Osteoblast (primary cell): ENCODE data around the gene RNF115. TPM values are rescaled to one million over a fixed set of nuclear protein-coding genes. Genes with fewer than 3 reads are reported as not detected.

Experiments used
- DNase-seq: peaks from one replicate; pipeline ENCODE4 v3.0.0; 2011; ENCODE audit warnings: low spot score, mixed read lengths; ENCODE audit not compliant: insufficient read length; ENCODE audit errors: missing footprints
- H2AFZ ChIP-seq: 2 replicates; pipeline ENCODE4 v1.6.0; 2011; ENCODE audit warnings: mild to moderate bottlenecking, low read length
- H3K27ac ChIP-seq: 2 replicates; pipeline ENCODE4 v1.5.1; 2011; ENCODE audit warnings: mild to moderate bottlenecking, low read depth, low read length, moderate library complexity
- H3K27me3 ChIP-seq: 2 replicates; pipeline ENCODE4 v1.6.0; 2012; ENCODE audit warnings: mild to moderate bottlenecking, control low read depth, inconsistent platforms, low read length, moderate library complexity; ENCODE audit not compliant: insufficient read depth
- H3K36me3 ChIP-seq: 2 replicates; pipeline ENCODE4 v1.5.1; 2011; ENCODE audit warnings: mild to moderate bottlenecking, low read length, control low read depth, moderate library complexity; ENCODE audit not compliant: insufficient read depth
- H3K4me1 ChIP-seq: 2 replicates; pipeline ENCODE4 v1.5.1; 2011; ENCODE audit warnings: mild to moderate bottlenecking, low read length, control low read depth, moderate library complexity; ENCODE audit not compliant: insufficient read depth
- H3K4me2 ChIP-seq: 2 replicates; pipeline ENCODE4 v1.6.0; 2011; ENCODE audit warnings: mild to moderate bottlenecking, low read length; ENCODE audit not compliant: insufficient read depth
- H3K4me3 ChIP-seq: fragments of 200-600 bp; sonication (generic); 3 replicates; pipeline ENCODE4 v1.5.1; 2012; ENCODE audit warnings: mild to moderate bottlenecking, low read length, inconsistent platforms; ENCODE audit not compliant: insufficient read depth
- H3K79me2 ChIP-seq: 2 replicates; pipeline ENCODE4 v1.6.0; 2012; ENCODE audit warnings: mild to moderate bottlenecking, low read length, control low read depth, inconsistent platforms; ENCODE audit not compliant: insufficient read depth
- H3K9me3 ChIP-seq: 2 replicates; pipeline ENCODE4 v1.5.1; 2011; ENCODE audit warnings: low read depth, low read length, control low read depth
- H4K20me1 ChIP-seq: 2 replicates; pipeline ENCODE4 v1.6.0; 2012; ENCODE audit warnings: mild to moderate bottlenecking, low read length, control low read depth; ENCODE audit not compliant: insufficient read depth
- total RNA-seq: library from RNA; depleted of rRNA; stranded (reverse); fragments of >200 nt; gene quantifications from 2 replicates; pipeline ENCODE4 v1.2.3, GENCODE V29; 2012
- TF ChIP-seq, protein P1 (sequence below): IDR thresholded peaks from 2 replicates; pipeline ENCODE4 v1.5.1; 2011; ENCODE audit warnings: mild to moderate bottlenecking, low read depth, low read length, moderate library complexity; ENCODE audit errors: extremely low read depth

The RNF115 gene
- total RNA-seq, 1 donor: 23.2 TPM

DNA sequence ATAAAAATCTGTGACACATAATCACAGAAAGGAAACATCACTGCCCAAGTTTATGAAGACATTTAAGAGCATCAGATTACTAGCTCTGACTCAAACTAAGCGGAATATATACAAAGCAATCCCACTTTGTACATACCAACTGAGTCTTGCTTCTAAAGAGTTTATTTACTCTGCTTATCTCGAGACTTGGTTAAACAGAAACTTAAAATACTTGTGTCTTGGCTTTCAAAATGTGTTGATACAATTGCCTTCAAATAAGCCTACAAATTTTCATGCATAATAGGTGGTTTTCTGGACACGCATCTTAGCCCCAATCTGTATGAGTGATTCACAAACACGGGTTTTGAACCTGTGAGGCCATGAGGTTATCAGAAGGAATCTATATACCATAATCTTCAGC, 83.6 kb downstream of the RNF115 start:
- Histone ChIP-seq H3K9me3 (no peaks in the 10 kb centered on the region), H3K4me2 (peak overlapping the region; percentile 23), H3K79me2 (no peaks in the 10 kb centered on the region), H3K4me3 (no peak overlapping the region), H3K27ac (peak overlapping the region; percentile 15), H4K20me1 (no peaks in the 10 kb centered on the region), H3K4me1 (peaks cover 8% of the 10 kb centered on the region), H3K27me3 (no peaks in the 10 kb centered on the region), H3K36me3 (peaks cover 20% of the 10 kb centered on the region), H2AFZ (no peak overlapping the region)
- peak; percentile 84 for DNase-seq
- TF ChIP-seq, protein P1, sequence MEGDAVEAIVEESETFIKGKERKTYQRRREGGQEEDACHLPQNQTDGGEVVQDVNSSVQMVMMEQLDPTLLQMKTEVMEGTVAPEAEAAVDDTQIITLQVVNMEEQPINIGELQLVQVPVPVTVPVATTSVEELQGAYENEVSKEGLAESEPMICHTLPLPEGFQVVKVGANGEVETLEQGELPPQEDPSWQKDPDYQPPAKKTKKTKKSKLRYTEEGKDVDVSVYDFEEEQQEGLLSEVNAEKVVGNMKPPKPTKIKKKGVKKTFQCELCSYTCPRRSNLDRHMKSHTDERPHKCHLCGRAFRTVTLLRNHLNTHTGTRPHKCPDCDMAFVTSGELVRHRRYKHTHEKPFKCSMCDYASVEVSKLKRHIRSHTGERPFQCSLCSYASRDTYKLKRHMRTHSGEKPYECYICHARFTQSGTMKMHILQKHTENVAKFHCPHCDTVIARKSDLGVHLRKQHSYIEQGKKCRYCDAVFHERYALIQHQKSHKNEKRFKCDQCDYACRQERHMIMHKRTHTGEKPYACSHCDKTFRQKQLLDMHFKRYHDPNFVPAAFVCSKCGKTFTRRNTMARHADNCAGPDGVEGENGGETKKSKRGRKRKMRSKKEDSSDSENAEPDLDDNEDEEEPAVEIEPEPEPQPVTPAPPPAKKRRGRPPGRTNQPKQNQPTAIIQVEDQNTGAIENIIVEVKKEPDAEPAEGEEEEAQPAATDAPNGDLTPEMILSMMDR: no peak

DNA sequence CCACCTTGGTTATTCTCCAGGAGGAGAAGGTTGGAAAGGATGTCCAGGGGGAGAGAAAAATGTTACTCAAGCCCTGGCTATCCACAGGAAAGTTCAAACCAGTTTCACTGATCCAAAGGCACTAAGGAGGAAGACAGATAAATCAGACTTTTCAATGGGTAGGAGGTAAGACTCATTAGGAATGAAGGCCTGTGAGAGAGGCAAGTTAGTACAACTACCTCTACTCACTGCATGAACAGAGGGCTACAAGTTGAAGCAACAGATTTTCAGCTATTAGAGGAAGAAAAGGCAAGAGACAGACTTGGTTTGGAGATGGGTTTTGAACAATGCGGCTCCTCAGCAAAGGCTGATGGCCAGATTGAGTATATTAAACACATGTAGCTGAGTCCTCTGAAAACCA, 87.7 kb downstream of the RNF115 start:
- Histone ChIP-seq H3K27me3 (no peaks in the 10 kb centered on the region), H3K36me3 (peaks cover 2% of the 10 kb centered on the region), H4K20me1 (no peaks in the 10 kb centered on the region), H3K4me1 (peaks cover 13% of the 10 kb centered on the region), H3K27ac (no peak overlapping the region), H2AFZ (no peak overlapping the region), H3K79me2 (no peaks in the 10 kb centered on the region), H3K4me3 (no peak overlapping the region), H3K9me3 (no peaks in the 10 kb centered on the region), H3K4me2 (no peak overlapping the region)
- TF ChIP-seq, protein P1: no peak
- no peak for DNase-seq

DNA sequence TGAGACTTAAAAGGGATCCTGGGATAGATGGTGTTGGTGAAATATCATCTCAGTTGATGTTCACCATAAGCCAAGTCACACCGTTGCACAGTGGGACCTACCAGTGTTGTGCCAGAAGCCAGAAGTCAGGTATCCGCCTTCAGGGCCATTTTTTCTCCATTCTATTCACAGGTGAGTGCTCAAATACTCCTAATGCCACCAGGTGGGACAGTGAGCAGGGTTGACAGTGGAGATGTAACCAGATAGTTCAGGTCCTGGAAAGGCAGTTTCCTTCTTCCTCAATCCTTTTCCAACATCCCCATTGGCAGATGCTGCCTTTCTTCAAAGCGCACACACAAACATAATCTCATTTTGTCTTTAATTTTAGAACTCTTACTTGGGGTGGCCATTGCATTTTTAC, 93.0 kb downstream of the RNF115 start:
- H3K9me3 ChIP-seq: no peaks in the 10 kb centered on the region
- H3K36me3 ChIP-seq: no peaks in the 10 kb centered on the region
- H3K27ac ChIP-seq: no peak overlapping the region
- no peaks in the 10 kb centered on the region for H3K27me3 ChIP-seq
- no peaks in the 10 kb centered on the region for H4K20me1 ChIP-seq
- no peak overlapping the region for H3K4me3 ChIP-seq
- H2AFZ ChIP-seq: no peak overlapping the region
- peaks cover 19% of the 10 kb centered on the region for H3K4me1 ChIP-seq
- H3K79me2 ChIP-seq: no peaks in the 10 kb centered on the region
- no peak for DNase-seq
- no peak overlapping the region for H3K4me2 ChIP-seq
- TF ChIP-seq, protein P1: no peak

DNA sequence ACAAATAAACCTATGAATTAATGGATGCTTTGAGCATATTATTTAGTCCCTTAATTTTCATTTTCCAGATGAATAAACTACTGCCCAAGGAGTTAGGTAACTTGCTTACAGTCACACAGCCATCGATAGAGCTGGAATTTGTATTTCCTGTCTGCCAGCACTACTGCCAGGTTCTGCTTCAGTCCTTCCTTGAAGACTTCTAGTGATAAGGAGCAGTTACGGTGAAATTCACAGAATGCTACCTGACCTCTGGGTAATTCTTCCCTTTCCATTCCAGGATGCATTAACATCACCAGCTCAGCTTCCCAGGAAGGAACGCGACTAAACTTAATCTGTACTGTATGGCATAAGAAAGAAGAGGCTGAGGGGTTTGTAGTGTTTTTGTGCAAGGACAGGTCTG, 93.4 kb downstream of the RNF115 start:
- Histone ChIP-seq H3K36me3 (no peaks in the 10 kb centered on the region), H3K27me3 (no peaks in the 10 kb centered on the region), H3K4me3 (no peak overlapping the region), H3K4me1 (peaks cover 19% of the 10 kb centered on the region), H2AFZ (no peak overlapping the region), H3K27ac (no peak overlapping the region), H3K79me2 (no peaks in the 10 kb centered on the region), H3K9me3 (no peaks in the 10 kb centered on the region), H3K4me2 (no peak overlapping the region), H4K20me1 (no peaks in the 10 kb centered on the region)
- DNase-seq: no peak
- TF ChIP-seq, protein P1: no peak
